Peyer's patch (tissue), 4 donors: ENCODE data around the gene CHI3L2.

Experiments
- CTCF ChIP-seq, 6 experiments: fragments of 450-650 bp in 4 of 6; fragments of 200-600 bp in 2 of 6; sonication (generic) in 1 of 6; IDR thresholded peaks; one replicate each; pipeline ENCODE4 v1.5.1; 2017 to 2019; ENCODE audit warnings: antibody characterized with exemption in 6 of 6, mild to moderate bottlenecking in 3 of 6, moderate library complexity in 1 of 6
- POLR2A ChIP-seq, 2 donors: fragments of 450-650 bp; IDR thresholded peaks; one replicate each; pipeline ENCODE4 v1.5.1; 2017; ENCODE audit warnings: antibody characterized with exemption in 2 of 2, mild to moderate bottlenecking in 2 of 2, moderate library complexity in 2 of 2

GRCh38 chr1:111238056-111238795, 10.7 kb downstream of the CHI3L2 start:
- TF ChIP-seq CTCF (IDR thresholded peaks at IDR 0.05) (no peak), POLR2A (IDR thresholded peaks at IDR 0.05) (no peak)
